WTC11 (cell line): Measurements from ENCODE around the gene ENC1. TPM values are rescaled to one million over a fixed set of nuclear protein-coding genes. Genes with fewer than 3 reads are reported as not detected.
A peak's percentile ranks its signal among the peaks of the same experiment; 100 is the strongest.

Experiments used
- ATAC-seq: fragments of 200-7000 bp; cut with Tn5 transposase; 2 replicates; pipeline ENCODE4 v1.10.0; 2021; ENCODE audit warnings: mild to moderate bottlenecking, moderate library complexity
- CTCF ChIA-PET: fragments of 300-600 bp; sonication (Branson Sonifier 250); formaldehyde crosslinking; loops from one replicate; lab custom pipeline; 2021; ENCODE audit warnings: antibody characterized with exemption; lab: Charles Lee
- POLR2A ChIA-PET: fragments of 350-600 bp; sonication (Branson Sonifier 250); formaldehyde crosslinking; loops from one replicate; lab custom pipeline; 2021; ENCODE audit warnings: antibody characterized with exemption; lab: Charles Lee
- DNase-seq: peaks from one replicate; pipeline ENCODE4 v3.0.0; 2021; ENCODE audit warnings: low spot score
- H3K27ac Mint-ChIP-seq: 2 replicates; pipeline ENCODE4 v1.8.0; 2021; ENCODE audit warnings: mixed read lengths
- H3K27me3 Mint-ChIP-seq: 2 replicates; pipeline ENCODE4 v1.8.0; 2021; ENCODE audit warnings: low read depth, mild to moderate bottlenecking, moderate library complexity, mixed read lengths
- H3K36me3 Mint-ChIP-seq: 2 replicates; pipeline ENCODE4 v1.8.0; 2021; ENCODE audit warnings: mixed read lengths
- H3K4me1 Mint-ChIP-seq: 2 replicates; pipeline ENCODE4 v1.8.0; 2022; ENCODE audit warnings: mixed read lengths
- H3K4me3 Mint-ChIP-seq: 2 replicates; pipeline ENCODE4 v1.8.0; 2021; ENCODE audit warnings: mild to moderate bottlenecking, moderate library complexity, mixed read lengths
- H3K9me3 Mint-ChIP-seq: 2 replicates; pipeline ENCODE4 v1.8.0; 2021; ENCODE audit warnings: mixed read lengths
- ATF2 ChIP-seq: sonication (generic); formaldehyde crosslinking; IDR thresholded peaks from 2 replicates; pipeline ENCODE4 v1.8.1; 2022; ENCODE audit warnings: low read depth, missing genetic modification reagents, borderline replicate concordance
- E2F1 ChIP-seq: sonication (generic); formaldehyde crosslinking; IDR thresholded peaks from 2 replicates; pipeline ENCODE4 v1.8.0; 2022; ENCODE audit warnings: mild to moderate bottlenecking, missing genetic modification reagents
- EMX1 ChIP-seq: fragments of 250-450 bp; sonication (Bioruptor Pico); IDR thresholded peaks from 2 replicates; pipeline ENCODE4 v1.8.0; 2021; ENCODE audit warnings: mild to moderate bottlenecking
- ETV6 ChIP-seq: sonication (generic); formaldehyde crosslinking; IDR thresholded peaks from 2 replicates; pipeline ENCODE4 v1.8.1; 2022; ENCODE audit warnings: mild to moderate bottlenecking, missing genetic modification reagents
- GTF2I ChIP-seq: fragments of 250-450 bp; sonication (Bioruptor Pico); conservative IDR thresholded peaks from 2 replicates; pipeline ENCODE4 v1.4.0; 2021; ENCODE audit warnings: mild to moderate bottlenecking
- HMGA2 ChIP-seq: fragments of 250-450 bp; sonication (Bioruptor Pico); IDR thresholded peaks from 2 replicates; pipeline ENCODE4 v1.4.0; 2021; ENCODE audit warnings: mild to moderate bottlenecking, moderate library complexity
- IRF1 ChIP-seq: sonication (generic); formaldehyde crosslinking; IDR thresholded peaks from 2 replicates; pipeline ENCODE4 v1.8.0; 2023; ENCODE audit warnings: missing genetic modification reagents
- NFYB ChIP-seq: sonication (generic); formaldehyde crosslinking; conservative IDR thresholded peaks from 2 replicates; pipeline ENCODE4 v1.8.0; 2022; ENCODE audit warnings: low read depth, missing genetic modification reagents
- NR1H2 ChIP-seq: sonication (generic); formaldehyde crosslinking; IDR thresholded peaks from 2 replicates; pipeline ENCODE4 v1.9.0; 2021; ENCODE audit warnings: mild to moderate bottlenecking, moderate library complexity, missing genetic modification reagents
- OVOL2 ChIP-seq: fragments of 250-450 bp; sonication (Bioruptor Pico); IDR thresholded peaks from 2 replicates; pipeline ENCODE4 v1.9.0; 2021; ENCODE audit warnings: mild to moderate bottlenecking, borderline replicate concordance
- RELA ChIP-seq: sonication (generic); formaldehyde crosslinking; IDR thresholded peaks from 2 replicates; pipeline ENCODE4 v1.8.1; 2022; ENCODE audit warnings: missing genetic modification reagents, mild to moderate bottlenecking, borderline replicate concordance
- SMAD3 ChIP-seq: sonication (generic); formaldehyde crosslinking; IDR thresholded peaks from 2 replicates; pipeline ENCODE4 v1.8.0; 2022; ENCODE audit warnings: missing genetic modification reagents, mild to moderate bottlenecking, borderline replicate concordance
- TEAD4 ChIP-seq: sonication (generic); formaldehyde crosslinking; IDR thresholded peaks from 2 replicates; pipeline ENCODE4 v1.8.0; 2022; ENCODE audit warnings: mild to moderate bottlenecking, missing genetic modification reagents
- USF2 ChIP-seq: sonication (generic); formaldehyde crosslinking; IDR thresholded peaks from 2 replicates; pipeline ENCODE4 v1.8.1; 2023; ENCODE audit warnings: mild to moderate bottlenecking, missing genetic modification reagents, moderate library complexity
- ZNF138 ChIP-seq: sonication (generic); formaldehyde crosslinking; conservative IDR thresholded peaks from 2 replicates; pipeline ENCODE4 v1.8.1; 2022; ENCODE audit warnings: mild to moderate bottlenecking, moderate library complexity, missing genetic modification reagents
- ZNF671 ChIP-seq: fragments of 250-450 bp; sonication (Bioruptor Pico); IDR thresholded peaks from 2 replicates; pipeline ENCODE4 v1.8.0; 2021; ENCODE audit warnings: mild to moderate bottlenecking
- total RNA-seq: library from RNA; stranded (reverse); gene quantifications from 3 replicates; pipeline ENCODE4 v1.2.3, GENCODE V29; 2021
- TF ChIP-seq, protein P1 (sequence below): fragments of 250-450 bp; sonication (Bioruptor Pico); IDR thresholded peaks from 2 replicates; pipeline ENCODE4 v1.9.0; 2021; ENCODE audit warnings: moderate library complexity, mild to moderate bottlenecking, inconsistent platforms, borderline replicate concordance

Gene ENC1
- total RNA-seq, 1 experiment from 2014 or later, result 18.3 TPM

DNA sequence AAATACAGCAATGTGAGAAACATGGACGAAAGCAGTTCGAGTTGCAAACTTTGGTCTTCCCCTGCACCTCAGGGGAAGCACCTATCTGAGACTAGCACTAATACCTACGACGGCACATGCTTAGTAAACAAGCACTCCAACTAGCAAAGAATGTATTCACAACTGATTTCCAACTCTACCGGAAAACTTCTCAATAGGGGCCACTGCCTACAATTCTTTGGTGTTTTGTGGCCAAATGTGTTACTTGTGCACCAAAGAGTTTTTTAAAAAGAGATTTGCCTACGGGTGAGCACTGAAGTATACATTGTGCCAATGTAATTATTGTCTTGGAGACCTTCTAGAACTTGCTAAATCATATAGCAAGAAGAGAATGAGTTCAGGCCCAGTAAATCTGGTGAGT lies 12.2 kb downstream of the ENC1 start:
- H3K27ac Mint-ChIP-seq, result peak overlapping the region; percentile 78; the same call in 1 of the 2 replicates
- CTCF ChIA-PET, result interaction anchor here (1.0 to 2.1 kb wide), 2 partner anchors 12 to 416 kb away, joined by 3 to 9 read pairs; partner anchors contain the start of gene ENC1

GRCh38 chr5:74627646-74628279 lies 12.8 kb downstream of the ENC1 start:
- H3K36me3 Mint-ChIP-seq, result 0 out of 2 replicates have a peak, but pooled peaks cover 3% of the 10 kb centered on the region
- H3K27me3 Mint-ChIP-seq, result no peaks in the 10 kb centered on the region
- H3K4me3 Mint-ChIP-seq, result no peak overlapping the region
- TF ChIP-seq E2F1 (CRISPR knock-in tag) (no peak), OVOL2 (CRISPR knock-in tag) (no peak), IRF1 (CRISPR knock-in tag) (no peak), HMGA2 (CRISPR knock-in tag) (no peak), NR1H2 (CRISPR knock-in tag) (no peak), ATF2 (CRISPR knock-in tag) (no peak), GTF2I (CRISPR knock-in tag) (no peak), EMX1 (CRISPR knock-in tag) (no peak), NFYB (no peak), ZNF671 (no peak), USF2 (no peak), SMAD3 (CRISPR knock-in tag) (no peak), ETV6 (CRISPR knock-in tag) (no peak), ZNF138 (no peak)
- CTCF ChIA-PET, result interaction anchor here (1.0 to 2.1 kb wide), 2 partner anchors 13 to 415 kb away, joined by 3 to 9 read pairs; partner anchors contain the start of gene ENC1
- peak overlapping the region; percentile 78; the same call in 1 of the 2 replicates for H3K27ac Mint-ChIP-seq
- POLR2A ChIA-PET, result no interaction called here
- no peak for ATAC-seq
- H3K4me1 Mint-ChIP-seq, result peaks cover 64% of the 10 kb centered on the region
- DNase-seq, result no peak
- no peaks in the 10 kb centered on the region for H3K9me3 Mint-ChIP-seq

More for the DNA sequence above, 12.2 kb downstream of the ENC1 start:
- Mint-ChIP-seq H3K4me1 (peaks cover 60% of the 10 kb centered on the region), H3K4me3 (no peak overlapping the region), H3K9me3 (no peaks in the 10 kb centered on the region), H3K36me3 (0 out of 2 replicates have a peak, but pooled peaks cover 3% of the 10 kb centered on the region), H3K27me3 (no peaks in the 10 kb centered on the region)
- no peak for ATAC-seq
- TF ChIP-seq, protein P1, sequence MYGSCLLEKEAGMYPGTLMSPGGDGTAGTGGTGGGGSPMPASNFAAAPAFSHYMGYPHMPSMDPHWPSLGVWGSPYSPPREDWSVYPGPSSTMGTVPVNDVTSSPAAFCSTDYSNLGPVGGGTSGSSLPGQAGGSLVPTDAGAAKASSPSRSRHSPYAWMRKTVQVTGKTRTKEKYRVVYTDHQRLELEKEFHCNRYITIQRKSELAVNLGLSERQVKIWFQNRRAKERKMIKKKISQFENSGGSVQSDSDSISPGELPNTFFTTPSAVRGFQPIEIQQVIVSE, result 0 out of 2 replicates have a peak, but pooled peaks have one; percentile 11
- no peak for TF ChIP-seq TEAD4 (CRISPR knock-in tag)
- no peak for TF ChIP-seq ETV6 (CRISPR knock-in tag)
- TF ChIP-seq RELA (CRISPR knock-in tag), result no peak
- DNase-seq, result no peak
- POLR2A ChIA-PET, result no interaction called here
